ENCODE data around the gene LYAR.

LYAR gene

GRCh38 chr4:4320951-4321714, 31.2 kb upstream of the LYAR start:
- peak; percentile 54 to 96 (median 82) for DNase-seq
- intact Hi-C loops (cut with DNase I), result no loop called here

- intact Hi-C loops (cut with DNase I), result no loop called here
- no peak for DNase-seq
These were observed 30.6 kb upstream of the LYAR start for GRCh38 chr4:4320528-4320927.

GRCh38 chr4:4317496-4318232, 27.7 kb upstream of the LYAR start:
- DNase-seq, result peak in 11 of 42 donors; percentile 11 to 51 (median 35)
- intact Hi-C loops (cut with DNase I), result no loop called here

DNA sequence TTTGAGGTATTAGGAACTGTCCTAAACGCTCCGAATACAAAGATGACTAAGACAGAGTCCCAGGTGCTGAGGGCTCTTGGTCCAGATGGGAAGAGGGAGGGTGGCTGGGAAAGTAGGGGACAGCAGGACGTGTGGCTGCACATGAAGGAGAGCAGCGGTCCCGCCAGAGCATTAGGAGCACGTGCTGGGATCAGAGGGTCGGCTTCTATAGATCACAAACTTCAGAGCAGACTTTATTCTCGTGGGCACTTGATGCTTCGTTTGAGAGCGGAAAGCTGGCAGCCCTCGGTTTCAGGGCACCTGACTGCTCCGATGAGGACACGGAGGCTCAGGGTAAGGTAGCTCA, 26.2 kb upstream of the LYAR start:
- peak in 2 of 42 donors; percentile 4 to 29 for DNase-seq
- intact Hi-C loops (cut with DNase I), result no loop called here

DNA sequence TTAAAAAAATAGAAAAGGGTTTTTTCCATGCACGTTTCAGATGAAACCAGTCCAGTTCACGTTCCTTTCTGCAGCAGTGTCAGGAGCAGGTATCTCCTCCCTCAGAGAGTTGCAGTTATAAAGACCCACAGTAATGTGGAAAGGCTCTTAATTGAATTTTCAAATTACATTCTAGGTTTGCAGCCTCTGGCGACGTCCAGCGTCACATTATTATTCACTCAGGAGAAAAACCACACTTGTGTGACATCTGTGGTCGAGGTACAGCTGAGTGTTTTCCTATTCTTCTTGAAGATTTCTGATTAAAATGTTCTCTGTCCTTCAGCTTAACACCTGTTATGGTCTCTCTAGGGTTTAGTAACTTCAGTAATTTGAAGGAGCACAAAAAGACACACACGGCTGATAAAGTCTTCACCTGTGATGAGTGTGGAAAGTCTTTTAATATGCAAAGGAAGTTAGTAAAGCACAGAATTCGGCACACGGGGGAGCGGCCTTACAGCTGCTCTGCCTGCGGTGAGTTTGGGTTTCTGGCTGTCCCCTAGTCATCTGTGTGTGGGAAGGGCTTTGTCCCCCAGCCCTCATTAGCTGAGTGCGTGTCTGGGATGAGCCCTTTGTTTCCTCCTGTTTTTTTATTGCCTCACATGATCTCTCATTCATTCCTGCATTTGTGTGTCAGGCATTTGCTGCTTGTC, 25.7 kb upstream of the LYAR start:
- peak in 1 of 42 donors; percentile 27 for DNase-seq
- intact Hi-C loops (cut with DNase I), result no loop called here

DNA sequence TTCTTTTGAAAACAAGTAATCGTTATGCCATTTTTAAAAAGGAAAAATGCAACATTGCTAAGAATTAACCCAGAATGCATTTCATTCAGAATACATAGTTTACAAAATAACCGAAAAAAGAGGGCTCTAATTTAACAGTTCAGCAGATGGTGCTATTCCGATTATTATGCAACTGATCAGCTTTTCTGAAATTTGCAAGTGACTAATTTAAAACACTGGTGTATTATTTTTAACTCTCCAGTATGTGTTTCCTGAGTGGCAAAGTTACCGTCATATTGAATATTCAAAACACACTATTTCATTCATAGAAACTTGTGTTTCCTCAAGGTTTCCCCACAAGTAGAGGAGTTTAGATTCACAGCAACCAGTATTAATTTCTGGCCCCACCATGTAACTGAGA, 21.2 kb upstream of the LYAR start:
- DNase-seq, result no peak
- intact Hi-C loops (cut with DNase I), result no loop called here

GRCh38 chr4:4308800-4309441, 19.0 kb upstream of the LYAR start:
- intact Hi-C loops (cut with DNase I), result no loop called here
- DNase-seq, result peak in 1 of 42 donors; percentile 20

- DNase-seq, result peak in 5 of 42 donors; percentile 13 to 58 (median 44)
- intact Hi-C loops (cut with DNase I), result no loop called here
These were observed 17.0 kb upstream of the LYAR start for GRCh38 chr4:4306920-4307319.

GRCh38 chr4:4302416-4302815, 12.5 kb upstream of the LYAR start:
- DNase-seq, result peak in 1 of 42 donors; percentile 37
- intact Hi-C loops (cut with DNase I), result no loop called here

GRCh38 chr4:4302001-4302400, 12.0 kb upstream of the LYAR start:
- no peak for DNase-seq
- intact Hi-C loops (cut with DNase I), result no loop called here

- no peak for DNase-seq
These were observed 9.1 kb upstream of the LYAR start for GRCh38 chr4:4299006-4299405.

DNA sequence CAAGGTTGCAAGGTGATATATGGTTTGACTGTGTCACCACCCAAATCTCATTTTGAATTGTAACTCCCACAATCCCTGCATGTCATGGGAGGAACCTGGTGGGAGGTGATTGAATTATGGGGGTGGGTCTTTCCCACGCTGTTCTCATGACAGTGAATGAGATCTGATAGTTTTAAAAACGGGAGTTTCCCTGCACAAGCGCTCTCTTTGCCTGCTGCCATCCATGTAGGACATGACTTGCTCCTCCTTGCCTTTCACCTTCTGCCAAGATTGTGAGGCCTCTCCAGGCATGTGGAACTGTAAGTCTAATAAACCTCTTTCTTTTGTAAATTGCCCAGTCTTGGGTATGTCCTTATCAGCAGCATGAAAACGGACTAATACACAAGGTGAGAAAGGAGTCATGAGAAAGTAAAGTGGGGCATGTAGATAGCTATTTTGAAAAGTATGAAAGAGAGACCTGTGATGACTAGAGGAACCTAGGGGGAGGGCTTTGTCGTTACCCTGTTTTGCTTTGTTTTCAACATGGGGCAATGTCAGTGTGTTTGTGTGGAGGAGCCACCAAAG, 6.4 kb upstream of the LYAR start:
- peak in 10 of 42 donors; percentile 2 to 60 (median 28) for DNase-seq

More at GRCh38 chr4:4299006-4299405, 9.1 kb upstream of the LYAR start:
- intact Hi-C loops (cut with DNase I), result no loop called here

GRCh38 chr4:4293279-4293678, 3.3 kb upstream of the LYAR start:
- DNase-seq, result no peak

More for the DNA sequence above, 6.4 kb upstream of the LYAR start:
- intact Hi-C loops (cut with DNase I), result no loop called here

DNA sequence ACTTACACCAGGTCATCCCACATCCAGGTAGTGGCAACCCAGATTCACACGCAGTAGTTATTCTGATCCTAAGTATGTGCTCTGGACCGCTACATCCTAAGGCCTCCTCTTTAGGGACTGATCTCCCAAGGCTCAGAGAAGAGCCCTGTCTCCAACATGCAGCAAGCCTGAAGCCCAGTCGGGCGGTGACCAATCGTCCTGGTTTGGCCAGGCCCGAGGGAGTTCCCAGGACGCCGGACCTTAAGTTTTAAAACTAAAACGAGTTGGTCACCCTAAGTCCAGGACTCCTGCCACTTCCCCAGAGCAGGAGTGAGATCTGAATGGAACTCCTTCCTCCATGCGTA, 385 bp downstream of the LYAR start:
- DNase-seq, result peak in 1 of 42 donors; percentile 8
- intact Hi-C loops (cut with DNase I), result loop anchor here (5.0 kb wide), 1 partner anchor 42 kb away; the partner anchor contains the start of gene TMEM128

More at GRCh38 chr4:4293279-4293678, 3.3 kb upstream of the LYAR start:
- intact Hi-C loops (cut with DNase I), result no loop called here

- DNase-seq, result no peak
- intact Hi-C loops (cut with DNase I), result loop anchor here (5.0 kb wide), 1 partner anchor 42 kb away; the partner anchor contains the start of gene TMEM128
These were observed 899 bp downstream of the LYAR start for GRCh38 chr4:4289055-4289454.

- DNase-seq, result no peak
- intact Hi-C loops (cut with DNase I), result loop anchor here (5.0 kb wide), 1 partner anchor 41 kb away; the partner anchor contains the start of gene TMEM128
These were observed 1.9 kb downstream of the LYAR start for GRCh38 chr4:4288098-4288497.

- intact Hi-C loops (cut with DNase I), result loop anchor here (5.0 kb wide), 1 partner anchor 38 kb away; the partner anchor contains the start of gene TMEM128
- peak in 1 of 42 donors; percentile 4 for DNase-seq
These were observed 4.9 kb downstream of the LYAR start for GRCh38 chr4:4284827-4285618.

DNA sequence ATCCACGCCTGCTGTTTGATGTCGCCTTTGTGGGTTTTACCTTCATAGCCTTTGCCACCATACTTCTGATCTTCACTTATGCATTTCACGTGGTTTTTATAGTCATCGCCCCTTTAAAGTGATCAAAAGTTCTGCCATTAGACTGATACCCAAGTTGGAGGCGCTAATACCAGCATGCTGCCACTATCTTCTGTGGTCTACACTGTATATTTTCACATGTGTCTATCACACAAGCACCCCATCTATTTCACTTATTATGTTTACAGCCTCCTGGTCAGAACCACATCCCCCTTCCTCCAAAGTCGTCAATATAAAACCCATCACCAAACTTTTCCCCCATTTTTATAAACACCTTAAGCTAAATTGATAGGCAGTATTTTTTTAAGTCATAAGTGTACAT, 8.2 kb downstream of the LYAR start:
- DNase-seq, result no peak

More for the DNA sequence above, 8.2 kb downstream of the LYAR start:
- intact Hi-C loops (cut with DNase I), result no loop called here

All from head of caudate nucleus (tissue), 42 donors.